ENCODE data around the gene UNC5C. TPM values are rescaled to one million over a fixed set of nuclear protein-coding genes. Genes with fewer than 3 reads are reported as not detected.
A peak's percentile ranks its signal among the peaks of the same experiment; 100 is the strongest.

Gene UNC5C
- total RNA-seq, 1 donor from 2014 or later, result not detected

GRCh38 chr4:95114521-95114920 is 434.3 kb downstream of the UNC5C start:
- no peaks in the 10 kb centered on the region for H3K27me3 ChIP-seq (ENCODE audit: control insufficient read depth, insufficient read depth, low read length)
- DNase-seq (ENCODE audit: low read depth), result peak; percentile 33
- no peaks in the 10 kb centered on the region for H3K36me3 ChIP-seq (ENCODE audit: control insufficient read depth, insufficient read depth, low read length)
- TF ChIP-seq CTCF (IDR thresholded peaks at IDR 0.05; ENCODE audit: insufficient read depth, low read length, severe bottlenecking), result no peak
- no peak overlapping the region for H3K4me3 ChIP-seq (ENCODE audit: low read depth, low read length)
- FAIRE-seq, result no peak

Measured in bronchial epithelial cell (primary cell).